ENCODE measurements around the gene HOXA6.

DNA sequence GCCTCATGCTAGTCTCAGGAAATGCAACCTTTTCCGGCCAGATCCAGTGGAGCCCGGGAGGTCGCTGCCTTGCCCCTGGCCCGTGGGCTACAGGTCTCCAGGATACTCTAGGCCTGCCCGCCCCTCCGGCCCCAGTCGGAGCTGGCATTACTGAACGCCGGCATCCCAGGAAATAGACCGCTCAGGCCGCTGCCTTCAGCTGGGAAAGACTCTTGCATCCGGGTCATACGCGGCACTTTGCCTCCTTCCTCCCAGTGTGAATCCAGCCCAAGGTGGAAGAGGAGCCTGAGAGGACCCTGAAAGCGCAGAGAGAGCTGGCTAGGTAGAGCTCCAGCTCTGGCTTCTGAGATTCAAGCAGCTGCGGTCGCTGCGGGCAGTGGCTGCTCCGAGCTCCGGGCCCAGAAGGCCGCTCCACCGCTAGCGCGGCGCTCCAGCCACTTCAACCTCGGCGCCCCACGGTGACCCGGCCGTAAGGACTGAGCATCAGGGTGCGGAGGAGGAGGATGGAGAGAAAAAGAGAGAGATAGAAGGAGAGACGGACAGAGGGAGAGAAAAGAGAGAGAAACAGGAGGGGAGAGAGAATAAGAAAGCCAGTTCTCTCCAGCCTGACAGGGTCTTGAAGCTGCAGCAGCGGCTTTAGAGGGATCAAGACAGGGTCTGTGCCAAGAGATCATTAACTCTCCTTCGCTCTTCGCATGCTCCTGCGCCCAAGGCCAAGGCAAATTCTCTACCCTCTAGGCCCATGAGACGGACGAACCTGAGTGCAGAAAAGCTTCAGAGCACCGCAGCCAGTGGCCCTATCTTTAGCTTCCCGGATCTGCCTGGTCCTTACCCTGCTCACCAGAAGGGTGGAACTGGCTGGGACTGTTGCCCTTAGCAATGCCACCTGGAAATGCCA is 28.3 kb upstream of the HOXA6 start:
- TF ChIP-seq, protein P1, sequence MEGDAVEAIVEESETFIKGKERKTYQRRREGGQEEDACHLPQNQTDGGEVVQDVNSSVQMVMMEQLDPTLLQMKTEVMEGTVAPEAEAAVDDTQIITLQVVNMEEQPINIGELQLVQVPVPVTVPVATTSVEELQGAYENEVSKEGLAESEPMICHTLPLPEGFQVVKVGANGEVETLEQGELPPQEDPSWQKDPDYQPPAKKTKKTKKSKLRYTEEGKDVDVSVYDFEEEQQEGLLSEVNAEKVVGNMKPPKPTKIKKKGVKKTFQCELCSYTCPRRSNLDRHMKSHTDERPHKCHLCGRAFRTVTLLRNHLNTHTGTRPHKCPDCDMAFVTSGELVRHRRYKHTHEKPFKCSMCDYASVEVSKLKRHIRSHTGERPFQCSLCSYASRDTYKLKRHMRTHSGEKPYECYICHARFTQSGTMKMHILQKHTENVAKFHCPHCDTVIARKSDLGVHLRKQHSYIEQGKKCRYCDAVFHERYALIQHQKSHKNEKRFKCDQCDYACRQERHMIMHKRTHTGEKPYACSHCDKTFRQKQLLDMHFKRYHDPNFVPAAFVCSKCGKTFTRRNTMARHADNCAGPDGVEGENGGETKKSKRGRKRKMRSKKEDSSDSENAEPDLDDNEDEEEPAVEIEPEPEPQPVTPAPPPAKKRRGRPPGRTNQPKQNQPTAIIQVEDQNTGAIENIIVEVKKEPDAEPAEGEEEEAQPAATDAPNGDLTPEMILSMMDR (IDR thresholded peaks at IDR 0.05): no peak
- no peak for TF ChIP-seq POLR2A (IDR thresholded peaks at IDR 0.05; ENCODE audit: low read depth)

Measured in esophagus muscularis mucosa (tissue), 3 donors.